ENCODE results near the gene ILRUN.
"Not testable (repeated sequence)": the region's sequence is repeated elsewhere in the genome, so short reads cannot be mapped to it uniquely, and the experiment has no call there.

Gene ILRUN

GRCh38 chr6:34696189-34696738, 303 bp downstream of the ILRUN start:
- DNase-seq = no peak

GRCh38 chr6:34695729-34696188, 808 bp downstream of the ILRUN start:
- no peak for DNase-seq

- DNase-seq = no peak
Observed at GRCh38 chr6:34692280-34692679, 4.3 kb downstream of the ILRUN start.

- no peak for DNase-seq
Observed at GRCh38 chr6:34689742-34690141, 6.8 kb downstream of the ILRUN start.

GRCh38 chr6:34688956-34689355, 7.6 kb downstream of the ILRUN start:
- DNase-seq = no peak

- DNase-seq = no peak
Observed at GRCh38 chr6:34684919-34685318, 11.6 kb downstream of the ILRUN start.

GRCh38 chr6:34684364-34684763, 12.2 kb downstream of the ILRUN start:
- DNase-seq = no peak

- DNase-seq = no peak
Observed at GRCh38 chr6:34680802-34681515, 15.6 kb downstream of the ILRUN start.

- DNase-seq = not testable (repeated sequence)
Observed at GRCh38 chr6:34680313-34680712, 16.3 kb downstream of the ILRUN start.

- DNase-seq = no peak
Observed at GRCh38 chr6:34679552-34680253, 16.9 kb downstream of the ILRUN start.

GRCh38 chr6:34676140-34676539, 20.4 kb downstream of the ILRUN start:
- DNase-seq = no peak

- DNase-seq = not testable (repeated sequence)
Observed at GRCh38 chr6:34674930-34675329, 21.6 kb downstream of the ILRUN start.

GRCh38 chr6:34674268-34674639, 22.3 kb downstream of the ILRUN start:
- DNase-seq = no peak

GRCh38 chr6:34673064-34673463, 23.5 kb downstream of the ILRUN start:
- no peak for DNase-seq

- DNase-seq = no peak
Observed at GRCh38 chr6:34672657-34673043, 23.9 kb downstream of the ILRUN start.

GRCh38 chr6:34671801-34672656, 24.5 kb downstream of the ILRUN start:
- DNase-seq = peak in 1 of 2 donors; percentile 46

- DNase-seq = no peak
Observed at GRCh38 chr6:34671367-34671766, 25.2 kb downstream of the ILRUN start.

- DNase-seq = not testable (repeated sequence)
Observed at GRCh38 chr6:34668799-34669198, 27.8 kb downstream of the ILRUN start.

GRCh38 chr6:34667481-34668238, 28.9 kb downstream of the ILRUN start:
- no peak for DNase-seq

GRCh38 chr6:34665019-34665418, 31.5 kb downstream of the ILRUN start:
- no peak for DNase-seq

GRCh38 chr6:34664256-34664971, 32.2 kb downstream of the ILRUN start:
- DNase-seq = no peak

GRCh38 chr6:34663831-34664255, 32.7 kb downstream of the ILRUN start:
- DNase-seq = no peak

Measured in bone marrow (tissue), 2 donors.